ENCODE data around the gene ECI1.
A peak's percentile ranks its signal among the peaks of the same experiment; 100 is the strongest.

The ECI1 gene

DNA sequence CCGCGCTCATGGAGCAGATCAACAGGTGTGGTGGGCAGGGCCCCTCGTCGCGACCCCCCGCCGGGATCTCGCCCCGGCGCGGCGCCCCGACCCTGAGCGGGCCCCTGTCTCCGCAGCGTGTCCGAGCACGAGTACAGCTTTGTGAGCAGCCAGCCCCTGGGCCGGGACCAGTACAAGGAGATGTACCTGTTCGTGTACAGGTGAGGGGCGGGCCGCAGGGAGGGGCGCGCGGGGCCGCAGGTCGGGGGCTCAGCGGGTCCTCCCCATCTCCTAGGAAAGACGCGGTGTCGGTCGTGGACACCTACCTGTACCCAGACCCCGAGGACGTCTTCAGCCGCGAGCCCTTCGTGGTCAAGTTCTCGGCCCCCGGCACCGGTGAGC, 14.3 kb downstream of the ECI1 start:
- peaks cover 25% of the 10 kb centered on the region for H3K27me3 ChIP-seq (ENCODE audit: control insufficient read depth, insufficient read depth, low read length)
- H3K36me3 ChIP-seq (ENCODE audit: control insufficient read depth, insufficient read depth, low read length), result peaks cover 37% of the 10 kb centered on the region
- no peaks in the 10 kb centered on the region for H3K9me3 ChIP-seq (ENCODE audit: control insufficient read depth, insufficient read depth, low read depth, low read length)
- H3K4me3 ChIP-seq (ENCODE audit: low read depth, low read length), result peak overlapping the region; percentile 49
- peaks cover 17% of the 10 kb centered on the region for H3K4me1 ChIP-seq (ENCODE audit: control insufficient read depth, insufficient read depth, low read length)
- no peak overlapping the region for H3K27ac ChIP-seq (ENCODE audit: low read depth, low read length)
- H3K9ac ChIP-seq (ENCODE audit: low read length), result no peak overlapping the region

DNA sequence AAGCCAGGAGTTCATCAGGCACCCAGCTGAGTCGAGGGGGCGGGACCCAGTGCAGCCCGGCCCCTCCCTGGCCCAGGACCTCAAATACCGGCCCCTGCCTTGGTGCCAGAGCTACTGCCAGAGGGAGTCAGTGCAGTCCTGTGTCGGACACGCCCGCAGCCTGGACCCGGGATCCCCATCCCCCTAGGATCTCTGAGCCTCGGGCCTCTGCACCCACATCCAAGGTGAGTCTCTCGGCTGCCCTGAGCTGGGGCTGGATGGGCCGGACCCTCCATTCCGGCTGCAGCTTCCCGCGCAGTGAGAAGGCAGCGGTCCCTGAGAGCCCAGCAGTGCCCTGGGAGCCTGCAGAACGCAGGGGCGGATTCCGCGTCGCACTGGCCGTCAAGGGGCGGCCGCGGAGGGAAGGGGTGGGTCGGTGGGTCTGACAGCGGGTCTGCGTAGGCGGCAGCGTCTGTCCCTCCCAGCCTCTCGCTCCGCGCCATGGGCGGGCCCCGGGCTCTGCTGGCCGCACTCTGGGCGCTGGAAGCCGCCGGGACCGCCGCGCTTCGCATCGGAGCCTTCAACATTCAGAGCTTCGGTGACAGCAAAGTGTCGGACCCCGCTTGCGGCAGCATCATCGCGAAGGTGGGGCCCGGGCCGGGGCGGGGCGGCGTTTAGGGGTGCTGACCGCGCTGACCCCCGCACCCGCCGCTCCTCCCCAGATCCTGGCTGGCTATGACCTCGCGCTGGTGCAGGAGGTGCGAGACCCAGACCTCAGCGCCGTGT, 14.9 kb downstream of the ECI1 start, which contains the start of gene DNASE1L2:
DNASE1L2 (plus strand) TSS at position 108 of the 765 bp plus-strand sequence; CDS start at position 481, 373 bp downstream.
- H3K9me3 ChIP-seq (ENCODE audit: control insufficient read depth, insufficient read depth, low read depth, low read length), result no peaks in the 10 kb centered on the region
- peaks cover 41% of the 10 kb centered on the region for H3K36me3 ChIP-seq (ENCODE audit: control insufficient read depth, insufficient read depth, low read length)
- H3K27ac ChIP-seq (ENCODE audit: low read depth, low read length), result no peak within 1 kb of the TSS
- no peak within 1 kb of the TSS for H3K9ac ChIP-seq (ENCODE audit: low read length)
- peak within 1 kb of the TSS; percentile 49 for H3K4me3 ChIP-seq (ENCODE audit: low read depth, low read length)
- H3K27me3 ChIP-seq (ENCODE audit: control insufficient read depth, insufficient read depth, low read length), result peaks cover 25% of the 10 kb centered on the region
- peaks cover 17% of the 10 kb centered on the region for H3K4me1 ChIP-seq (ENCODE audit: control insufficient read depth, insufficient read depth, low read length)

DNA sequence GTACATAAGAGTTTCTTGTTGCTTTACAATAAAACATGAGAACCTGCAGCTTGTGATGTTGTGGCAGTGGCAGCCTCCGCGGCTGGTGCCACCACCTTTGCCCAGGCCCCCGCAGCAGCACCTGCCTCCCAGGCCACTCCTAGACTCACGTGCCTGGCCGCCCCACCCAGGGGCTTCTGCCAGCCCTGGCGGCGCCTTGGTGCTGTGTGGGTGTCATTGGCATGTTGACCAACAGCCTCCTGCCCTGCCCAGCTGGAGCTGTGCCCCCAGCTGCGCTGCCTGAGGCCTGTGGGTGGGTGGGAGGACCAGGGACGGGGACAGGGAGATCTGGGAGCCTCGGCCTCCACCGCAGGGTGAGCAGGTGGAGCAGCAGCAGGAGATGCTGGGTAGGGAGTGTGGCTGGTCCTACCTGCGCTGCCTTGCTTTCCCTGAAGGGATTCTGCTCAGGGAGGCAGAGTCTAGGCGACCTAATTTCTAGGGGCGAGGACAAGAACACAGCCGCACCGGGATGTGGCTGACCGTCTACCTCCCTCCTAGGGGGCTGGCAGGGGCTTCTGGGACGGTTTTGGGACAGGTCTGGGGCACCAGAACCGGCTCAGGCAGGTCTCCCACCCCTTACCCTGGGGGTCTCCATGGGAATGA, 15.6 kb downstream of the ECI1 start:
- H3K4me3 ChIP-seq (ENCODE audit: low read depth, low read length), result peak overlapping the region; percentile 49; the same call in 1 of the 2 replicates
- H3K27ac ChIP-seq (ENCODE audit: low read depth, low read length), result no peak overlapping the region
- H3K4me1 ChIP-seq (ENCODE audit: control insufficient read depth, insufficient read depth, low read length), result peaks cover 17% of the 10 kb centered on the region
- no peak overlapping the region for H3K9ac ChIP-seq (ENCODE audit: low read length)
- no peaks in the 10 kb centered on the region for H3K9me3 ChIP-seq (ENCODE audit: control insufficient read depth, insufficient read depth, low read depth, low read length)
- peaks cover 48% of the 10 kb centered on the region for H3K36me3 ChIP-seq (ENCODE audit: control insufficient read depth, insufficient read depth, low read length)
- H3K27me3 ChIP-seq (ENCODE audit: control insufficient read depth, insufficient read depth, low read length), result peaks cover 25% of the 10 kb centered on the region

DNA sequence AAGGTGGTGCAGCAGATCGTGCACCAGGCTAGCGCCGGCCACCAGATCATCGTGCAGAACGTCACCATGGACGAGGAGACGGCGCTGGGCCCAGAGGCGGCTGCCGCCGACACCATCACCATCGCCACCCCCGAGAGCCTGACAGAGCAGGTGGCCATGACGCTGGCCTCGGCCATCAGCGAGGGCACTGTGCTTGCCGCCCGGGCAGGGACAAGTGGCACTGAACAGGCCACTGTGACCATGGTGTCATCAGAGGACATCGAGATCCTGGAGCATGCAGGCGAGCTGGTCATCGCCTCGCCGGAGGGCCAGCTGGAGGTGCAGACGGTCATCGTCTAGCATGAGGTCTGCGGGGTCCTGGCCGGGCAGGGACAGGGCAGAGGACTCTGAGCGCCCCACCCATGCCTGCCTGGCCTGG, 16.1 kb downstream of the ECI1 start:
- H3K9me3 ChIP-seq (ENCODE audit: control insufficient read depth, insufficient read depth, low read depth, low read length), result no peaks in the 10 kb centered on the region
- no peak overlapping the region for H3K9ac ChIP-seq (ENCODE audit: low read length)
- H3K27me3 ChIP-seq (ENCODE audit: control insufficient read depth, insufficient read depth, low read length), result peaks cover 25% of the 10 kb centered on the region
- peaks cover 17% of the 10 kb centered on the region for H3K4me1 ChIP-seq (ENCODE audit: control insufficient read depth, insufficient read depth, low read length)
- H3K27ac ChIP-seq (ENCODE audit: low read depth, low read length), result no peak overlapping the region
- no peak overlapping the region for H3K4me3 ChIP-seq (ENCODE audit: low read depth, low read length)
- H3K36me3 ChIP-seq (ENCODE audit: control insufficient read depth, insufficient read depth, low read length), result peaks cover 53% of the 10 kb centered on the region

DNA sequence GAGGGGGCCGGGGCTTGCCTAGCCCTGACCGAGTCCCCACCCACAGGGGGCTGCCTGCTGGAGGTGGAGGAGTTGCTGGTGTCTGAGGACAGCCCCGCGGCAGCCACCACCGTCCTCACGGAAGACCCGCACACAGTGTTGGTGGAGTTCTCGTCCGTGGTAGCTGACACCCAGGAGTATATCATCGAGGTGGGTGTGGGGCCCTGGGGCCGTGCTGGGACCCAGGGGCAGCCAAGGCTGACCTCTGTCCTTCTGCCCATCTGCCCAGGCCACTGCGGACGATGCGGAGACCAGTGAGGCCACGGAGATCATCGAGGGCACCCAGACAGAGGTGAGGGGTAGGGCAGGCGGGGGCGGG, 16.6 kb downstream of the ECI1 start:
- Histone ChIP-seq H3K9ac (ENCODE audit: low read length) (no peak overlapping the region), H3K36me3 (ENCODE audit: control insufficient read depth, insufficient read depth, low read length) (peaks cover 58% of the 10 kb centered on the region), H3K4me1 (ENCODE audit: control insufficient read depth, insufficient read depth, low read length) (peaks cover 17% of the 10 kb centered on the region), H3K27me3 (ENCODE audit: control insufficient read depth, insufficient read depth, low read length) (peaks cover 25% of the 10 kb centered on the region), H3K27ac (ENCODE audit: low read depth, low read length) (no peak overlapping the region), H3K9me3 (ENCODE audit: control insufficient read depth, insufficient read depth, low read depth, low read length) (no peaks in the 10 kb centered on the region), H3K4me3 (ENCODE audit: low read depth, low read length) (no peak overlapping the region)

DNA sequence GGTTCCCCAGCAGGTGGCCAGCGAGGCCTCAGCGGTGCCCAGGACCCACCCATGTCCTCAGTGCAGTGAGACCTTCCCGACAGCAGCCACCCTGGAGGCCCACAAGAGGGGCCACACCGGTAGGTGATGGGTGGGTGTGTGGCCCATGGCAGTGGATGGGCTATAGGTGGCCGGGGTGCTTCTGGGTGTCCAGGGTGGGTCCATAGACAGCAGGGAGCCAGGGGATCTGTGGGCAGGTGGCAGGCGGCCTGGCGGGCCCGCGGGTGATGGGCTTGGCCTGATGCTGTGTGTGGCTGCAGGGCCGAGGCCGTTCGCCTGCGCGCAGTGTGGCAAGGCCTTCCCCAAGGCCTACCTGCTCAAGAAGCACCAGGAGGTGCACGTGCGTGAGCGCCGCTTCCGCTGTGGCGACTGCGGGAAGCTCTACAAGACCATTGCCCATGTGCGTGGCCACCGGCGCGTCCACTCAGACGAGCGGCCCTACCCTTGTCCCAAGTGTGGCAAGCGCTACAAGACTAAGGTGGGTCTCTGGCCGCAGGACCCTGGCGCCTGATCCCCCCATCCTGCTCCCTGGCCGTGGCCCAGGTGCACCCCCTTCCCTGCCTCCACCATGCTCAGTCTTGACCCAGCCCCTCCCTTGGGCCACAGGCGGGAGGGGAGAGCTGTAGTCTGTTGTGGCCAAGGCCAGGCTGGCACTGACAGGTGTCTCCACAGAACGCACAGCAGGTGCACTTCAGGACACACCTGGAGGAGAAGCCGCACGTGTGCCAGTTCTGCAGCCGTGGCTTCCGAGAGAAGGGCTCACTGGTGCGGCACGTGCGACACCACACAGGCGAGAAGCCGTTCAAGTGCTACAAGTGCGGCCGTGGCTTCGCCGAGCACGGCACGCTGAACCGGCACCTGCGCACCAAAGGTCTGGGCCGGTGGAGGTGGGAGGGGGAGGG, 17.2 kb downstream of the ECI1 start:
- H3K36me3 ChIP-seq (ENCODE audit: control insufficient read depth, insufficient read depth, low read length), result peaks cover 62% of the 10 kb centered on the region
- peaks cover 17% of the 10 kb centered on the region for H3K4me1 ChIP-seq (ENCODE audit: control insufficient read depth, insufficient read depth, low read length)
- peaks cover 25% of the 10 kb centered on the region for H3K27me3 ChIP-seq (ENCODE audit: control insufficient read depth, insufficient read depth, low read length)
- H3K4me3 ChIP-seq (ENCODE audit: low read depth, low read length), result no peak overlapping the region
- H3K27ac ChIP-seq (ENCODE audit: low read depth, low read length), result no peak overlapping the region
- H3K9me3 ChIP-seq (ENCODE audit: control insufficient read depth, insufficient read depth, low read depth, low read length), result no peaks in the 10 kb centered on the region
- H3K9ac ChIP-seq (ENCODE audit: low read length), result no peak overlapping the region

DNA sequence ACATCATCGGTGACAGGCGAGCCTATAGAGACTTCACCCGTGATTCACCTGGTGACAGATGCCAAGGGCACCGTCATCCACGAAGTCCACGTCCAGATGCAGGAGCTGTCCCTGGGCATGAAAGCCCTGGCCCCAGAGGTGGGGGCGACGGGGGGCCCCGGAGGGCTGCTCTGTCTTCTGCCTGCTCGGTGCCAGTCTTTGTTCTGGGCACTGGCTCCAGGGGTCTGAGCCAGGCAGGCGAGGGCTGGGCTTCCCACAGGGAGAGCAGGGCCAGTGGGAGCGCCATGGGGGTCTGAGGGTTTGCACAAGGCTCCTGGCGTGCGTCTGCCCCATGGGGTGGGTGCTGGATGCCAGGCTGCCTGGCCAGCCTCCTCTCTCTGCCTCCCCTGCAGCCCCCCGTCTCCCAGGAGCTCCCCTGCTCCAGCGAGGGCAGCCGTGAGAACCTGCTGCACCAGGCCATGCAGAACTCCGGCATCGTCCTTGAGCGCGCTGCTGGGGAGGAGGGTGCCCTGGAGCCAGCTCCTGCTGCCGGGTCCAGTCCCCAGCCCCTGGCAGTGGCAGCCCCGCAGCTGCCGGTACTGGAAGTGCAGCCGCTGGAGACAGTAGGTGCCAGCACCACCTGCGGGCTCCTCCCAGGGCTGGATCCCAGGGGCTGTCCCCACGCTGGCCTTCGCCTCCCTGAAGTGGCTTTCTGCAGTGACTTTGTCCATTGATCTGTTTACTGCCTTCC, 18.2 kb downstream of the ECI1 start:
- H3K9me3 ChIP-seq (ENCODE audit: control insufficient read depth, insufficient read depth, low read depth, low read length), result no peaks in the 10 kb centered on the region
- no peak overlapping the region for H3K27ac ChIP-seq (ENCODE audit: low read depth, low read length)
- H3K4me1 ChIP-seq (ENCODE audit: control insufficient read depth, insufficient read depth, low read length), result peaks cover 12% of the 10 kb centered on the region
- H3K27me3 ChIP-seq (ENCODE audit: control insufficient read depth, insufficient read depth, low read length), result peaks cover 24% of the 10 kb centered on the region
- H3K9ac ChIP-seq (ENCODE audit: low read length), result no peak overlapping the region
- H3K4me3 ChIP-seq (ENCODE audit: low read depth, low read length), result no peak overlapping the region
- peaks cover 71% of the 10 kb centered on the region for H3K36me3 ChIP-seq (ENCODE audit: control insufficient read depth, insufficient read depth, low read length)

DNA sequence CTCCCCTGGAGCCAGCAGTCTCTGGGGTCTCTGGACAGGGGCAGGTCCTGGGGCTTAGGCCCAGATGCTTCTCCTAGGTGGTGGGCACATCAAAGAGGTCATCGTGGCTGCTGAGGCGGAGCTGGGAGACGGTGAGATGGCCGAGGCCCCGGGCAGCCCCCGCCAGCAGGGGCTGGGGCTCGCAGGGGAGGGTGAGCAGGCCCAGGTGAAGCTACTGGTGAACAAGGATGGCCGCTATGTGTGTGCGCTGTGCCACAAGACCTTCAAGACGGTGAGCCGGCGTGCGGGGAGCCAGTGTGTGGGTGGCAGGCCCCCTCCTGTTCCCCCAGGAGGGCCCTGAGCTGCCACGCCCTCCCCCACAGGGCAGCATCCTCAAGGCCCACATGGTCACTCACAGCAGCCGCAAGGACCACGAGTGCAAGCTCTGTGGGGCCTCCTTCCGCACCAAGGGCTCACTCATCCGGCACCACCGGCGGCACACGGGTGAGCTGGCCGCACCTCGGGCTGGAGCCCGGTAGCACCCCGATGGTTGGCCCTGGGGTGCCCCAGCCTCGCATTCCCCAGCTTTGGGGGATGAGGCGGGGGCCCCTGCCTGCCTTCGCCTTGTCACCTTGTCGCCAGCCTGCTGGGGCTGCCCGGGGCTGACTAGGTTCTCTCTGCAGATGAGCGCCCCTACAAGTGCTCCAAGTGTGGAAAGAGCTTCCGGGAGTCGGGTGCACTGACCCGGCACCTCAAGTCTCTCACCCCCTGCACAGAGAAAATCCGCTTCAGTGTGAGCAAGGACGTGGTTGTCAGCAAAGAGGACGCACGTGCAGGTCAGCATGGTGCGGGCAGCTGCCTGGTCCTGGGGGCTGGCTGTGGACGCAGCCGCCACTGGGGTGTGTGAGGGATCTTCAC, 19.0 kb downstream of the ECI1 start:
- Histone ChIP-seq H3K9me3 (ENCODE audit: control insufficient read depth, insufficient read depth, low read depth, low read length) (no peaks in the 10 kb centered on the region), H3K27me3 (ENCODE audit: control insufficient read depth, insufficient read depth, low read length) (peaks cover 15% of the 10 kb centered on the region), H3K4me3 (ENCODE audit: low read depth, low read length) (no peak overlapping the region), H3K36me3 (ENCODE audit: control insufficient read depth, insufficient read depth, low read length) (peaks cover 72% of the 10 kb centered on the region), H3K4me1 (ENCODE audit: control insufficient read depth, insufficient read depth, low read length) (peaks cover 7% of the 10 kb centered on the region), H3K27ac (ENCODE audit: low read depth, low read length) (no peak overlapping the region), H3K9ac (ENCODE audit: low read length) (no peak overlapping the region)

DNA sequence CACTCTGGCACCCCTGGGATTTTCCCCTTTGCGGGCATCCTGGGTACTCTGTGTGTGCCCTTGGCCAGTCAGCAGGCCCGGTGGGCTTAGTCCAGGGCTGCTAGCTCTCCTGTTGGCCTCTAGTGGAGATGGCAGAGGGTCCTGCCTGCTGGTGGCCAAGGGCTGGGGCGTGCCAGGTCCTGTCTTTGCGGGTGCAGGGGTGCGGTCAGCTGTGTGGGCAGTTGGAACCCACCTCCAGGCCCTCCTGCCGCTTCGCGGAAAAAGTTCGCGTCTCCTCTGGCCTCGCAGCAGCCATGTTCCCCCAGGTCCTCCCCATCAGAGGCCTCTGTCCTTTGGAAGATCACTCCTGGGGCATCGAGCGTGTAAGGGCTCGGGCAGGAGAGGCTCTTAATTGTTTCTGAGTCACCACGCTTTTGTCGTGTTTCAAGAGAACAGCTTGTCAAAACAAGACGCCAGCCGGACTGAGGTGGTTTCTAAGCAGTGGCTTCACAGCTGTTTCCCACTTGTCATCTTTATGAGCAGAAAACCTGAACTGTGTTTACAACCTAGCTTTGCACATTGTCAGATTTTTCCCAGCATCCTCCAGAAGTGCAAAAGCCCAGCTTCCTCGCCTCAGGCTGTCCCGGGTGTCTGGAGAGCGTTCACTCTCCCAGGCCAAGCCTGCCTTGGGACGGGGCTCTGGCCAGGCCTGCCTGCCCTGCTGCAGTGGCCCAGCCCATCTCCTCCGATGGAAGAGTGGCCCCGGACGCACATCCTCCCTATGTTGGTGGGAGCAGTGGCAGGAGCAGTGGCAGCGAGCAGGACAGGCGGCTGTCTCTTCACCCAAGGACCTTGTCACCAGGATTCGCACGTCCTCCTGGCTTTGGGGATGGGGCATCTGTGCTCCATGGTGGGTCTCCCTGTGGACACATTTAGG, 20.1 kb downstream of the ECI1 start:
- H3K4me1 ChIP-seq (ENCODE audit: control insufficient read depth, insufficient read depth, low read length), result peaks cover 3% of the 10 kb centered on the region
- no peak overlapping the region for H3K4me3 ChIP-seq (ENCODE audit: low read depth, low read length)
- no peak overlapping the region for H3K9ac ChIP-seq (ENCODE audit: low read length)

More for the DNA sequence above, 20.1 kb downstream of the ECI1 start:
- H3K27ac ChIP-seq (ENCODE audit: low read depth, low read length), result no peak overlapping the region
- H3K27me3 ChIP-seq (ENCODE audit: control insufficient read depth, insufficient read depth, low read length), result peaks cover 5% of the 10 kb centered on the region
- H3K36me3 ChIP-seq (ENCODE audit: control insufficient read depth, insufficient read depth, low read length), result peaks cover 76% of the 10 kb centered on the region
- H3K9me3 ChIP-seq (ENCODE audit: control insufficient read depth, insufficient read depth, low read depth, low read length), result no peaks in the 10 kb centered on the region

Measured in HUES6 (cell line).